NCI-H146 treated with DMSO at 0.1 percent for 48 hours (cell line): ENCODE data around the gene CDH15.

ENCODE experiments used
- DNase-seq: peaks from one replicate; lab custom pipeline; 2025; ENCODE audit not compliant: unreplicated experiment; lab: John Stamatoyannopoulos, UW

CDH15 gene

GRCh38 chr16:89171216-89172170 is at the start of gene CDH15:
TSS of gene CDH15 (plus strand) at chr16:89171748. CDS start at chr16:89171832, 84 bp downstream.
- peak; percentile 58 for DNase-seq

- peak; percentile 41 for DNase-seq
Measured at GRCh38 chr16:89122322-89122851, 49.2 kb upstream of the CDH15 start.

DNA sequence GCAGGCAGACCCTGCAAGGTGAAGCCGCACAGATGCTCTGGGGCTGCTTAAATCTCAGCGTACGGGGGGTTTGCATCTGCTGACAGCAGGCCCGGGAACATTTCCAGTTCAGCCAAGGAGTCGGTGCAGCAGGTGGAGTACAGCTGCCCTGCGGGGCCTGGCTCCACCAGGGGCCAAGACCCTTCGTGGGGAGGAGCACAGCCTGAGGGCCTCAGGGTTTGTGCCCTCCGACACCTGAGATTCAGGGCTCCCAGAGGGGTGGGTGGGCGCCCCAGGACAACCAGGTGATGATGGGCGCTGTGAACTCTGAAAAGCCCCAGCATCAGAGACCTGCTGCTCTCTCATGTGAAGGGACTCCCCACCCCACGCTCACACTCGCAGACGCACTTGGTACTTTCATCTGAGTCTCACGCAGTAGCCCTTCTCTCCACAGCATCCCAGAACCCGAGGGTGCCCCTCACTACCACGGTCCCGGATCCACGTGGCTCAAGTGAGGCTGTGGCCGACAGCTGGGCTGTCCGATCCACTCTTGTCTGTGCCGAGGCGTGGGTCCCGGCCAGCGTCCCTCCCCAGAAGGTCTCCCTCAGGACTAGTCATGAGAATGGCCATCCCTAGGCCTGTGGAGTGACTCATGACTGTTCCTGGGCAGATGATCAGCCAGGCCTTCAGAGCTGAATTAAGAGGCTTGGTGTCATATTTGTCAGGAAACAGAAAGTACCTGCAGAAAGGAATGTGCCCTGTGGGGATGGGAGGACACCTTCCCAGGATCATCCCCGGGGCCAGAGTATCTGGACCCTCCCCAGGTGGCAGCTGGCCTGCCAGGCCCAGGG is 48.3 kb upstream of the CDH15 start:
- no peak for DNase-seq

DNA sequence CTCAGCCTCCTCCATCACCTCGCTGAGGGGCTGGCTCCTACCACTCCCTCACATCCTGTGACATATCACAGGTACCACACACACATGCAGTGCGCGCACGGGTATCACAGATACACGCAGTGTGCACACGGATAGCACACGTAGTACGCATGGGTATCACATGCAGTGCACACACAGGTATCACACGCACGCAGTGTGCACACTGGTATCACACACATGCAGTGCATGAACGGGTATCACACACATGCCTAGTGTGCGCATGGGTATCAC is 47.8 kb upstream of the CDH15 start:
- DNase-seq: no peak

- no peak for DNase-seq
Measured at GRCh38 chr16:89129378-89129777, 42.2 kb upstream of the CDH15 start.

DNA sequence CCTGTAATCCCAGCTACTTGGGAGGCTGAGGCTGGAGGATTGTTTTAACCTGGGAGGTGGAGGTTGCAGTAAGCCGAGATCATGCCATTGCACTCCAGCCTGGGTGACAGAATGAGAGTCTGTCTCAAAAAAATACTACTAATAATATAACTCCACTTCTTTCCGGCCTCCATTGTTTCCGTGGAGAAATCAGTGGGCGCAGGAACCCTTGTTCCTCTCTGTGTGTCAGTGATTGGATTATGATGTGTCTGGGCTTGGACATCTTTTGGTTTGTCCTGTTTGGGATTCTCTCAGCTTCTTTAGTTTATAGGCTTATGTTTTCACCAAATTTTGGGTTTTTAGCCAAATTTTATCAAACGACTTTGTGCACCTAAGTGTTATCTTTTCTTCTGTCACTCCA is 41.1 kb upstream of the CDH15 start:
- no peak for DNase-seq

DNA sequence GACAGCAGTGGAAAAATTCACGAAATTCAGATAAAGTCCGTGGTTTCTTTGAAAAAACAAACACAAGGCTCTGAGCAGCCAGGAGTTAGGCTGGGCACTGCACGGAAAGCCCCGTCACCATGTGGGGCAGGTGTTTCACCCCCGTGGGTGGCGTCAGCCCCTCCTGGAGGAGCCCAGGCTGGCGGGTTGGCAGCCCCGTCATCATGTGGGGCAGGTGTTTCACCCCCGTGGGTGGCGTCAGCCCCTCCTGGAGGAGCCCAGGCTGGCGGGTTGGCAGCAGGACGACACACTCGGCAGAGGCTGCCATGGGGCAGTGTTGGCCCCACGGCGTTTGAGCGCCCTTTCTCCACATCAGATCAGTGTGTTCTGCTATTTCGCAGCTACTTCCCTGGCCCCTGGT is 39.8 kb upstream of the CDH15 start:
- DNase-seq: no peak

DNA sequence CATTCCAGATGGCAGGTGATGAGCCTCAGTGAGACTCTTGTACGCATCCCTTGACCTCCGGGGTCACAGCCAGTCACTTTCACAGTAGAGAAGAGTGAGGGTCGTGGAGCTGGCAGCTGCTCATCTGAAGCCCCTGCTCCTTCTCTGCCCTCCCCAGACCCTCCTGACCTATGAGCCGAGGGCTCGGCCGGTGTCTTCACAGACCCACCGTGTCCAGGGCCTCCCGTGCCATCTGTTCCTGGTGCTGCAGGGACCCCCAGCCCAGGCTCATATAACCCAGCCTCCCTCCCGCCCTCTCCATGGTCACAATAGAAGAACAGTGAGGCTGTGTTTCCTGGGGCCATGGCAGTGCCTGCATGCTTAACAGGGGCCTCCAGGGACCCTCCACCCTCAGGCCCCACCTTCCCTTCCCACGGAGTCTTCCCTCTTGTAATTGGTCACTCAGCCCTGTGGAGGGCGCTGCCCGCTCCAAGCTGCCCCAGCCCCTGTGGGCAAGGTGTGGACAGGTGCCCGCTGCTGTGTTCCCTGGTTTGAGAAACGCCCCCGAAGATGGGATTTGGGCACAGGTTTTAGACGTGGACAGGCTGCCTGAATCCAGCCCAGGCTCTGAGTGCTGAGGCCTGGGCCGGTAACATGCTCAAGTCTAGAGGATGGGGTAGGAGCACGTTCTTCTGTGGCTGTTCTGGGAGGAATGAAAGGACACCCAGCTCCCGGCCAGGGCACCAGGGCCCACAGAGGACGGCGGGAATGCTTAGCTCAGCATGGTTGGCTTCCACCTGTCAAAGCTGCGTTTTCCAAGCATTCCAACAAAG is 39.1 kb upstream of the CDH15 start:
- no peak for DNase-seq

- DNase-seq: no peak
Measured at GRCh38 chr16:89133457-89134127, 38.0 kb upstream of the CDH15 start.

- DNase-seq: no peak
Measured at GRCh38 chr16:89134269-89134668, 37.3 kb upstream of the CDH15 start.

DNA sequence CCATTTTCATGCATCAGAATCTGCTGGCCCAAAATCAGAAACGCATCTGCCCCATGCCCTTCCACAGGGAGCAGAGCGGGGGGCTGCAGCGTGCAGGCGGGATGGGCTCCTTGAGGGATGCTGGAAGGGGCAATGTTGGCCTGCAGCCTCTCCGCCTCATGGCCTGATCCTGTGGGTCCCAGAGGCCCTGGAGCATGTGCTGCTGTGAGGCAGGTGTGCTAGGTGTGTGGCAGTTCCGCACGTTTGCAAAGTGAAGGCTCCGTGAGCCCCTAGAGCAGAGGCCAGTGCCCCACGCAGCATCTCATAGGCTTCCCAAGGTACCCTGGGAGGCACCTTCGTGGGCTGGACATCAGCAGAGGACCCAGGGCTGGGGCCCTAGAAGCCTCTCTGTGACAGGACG is 36.4 kb upstream of the CDH15 start:
- DNase-seq: no peak

DNA sequence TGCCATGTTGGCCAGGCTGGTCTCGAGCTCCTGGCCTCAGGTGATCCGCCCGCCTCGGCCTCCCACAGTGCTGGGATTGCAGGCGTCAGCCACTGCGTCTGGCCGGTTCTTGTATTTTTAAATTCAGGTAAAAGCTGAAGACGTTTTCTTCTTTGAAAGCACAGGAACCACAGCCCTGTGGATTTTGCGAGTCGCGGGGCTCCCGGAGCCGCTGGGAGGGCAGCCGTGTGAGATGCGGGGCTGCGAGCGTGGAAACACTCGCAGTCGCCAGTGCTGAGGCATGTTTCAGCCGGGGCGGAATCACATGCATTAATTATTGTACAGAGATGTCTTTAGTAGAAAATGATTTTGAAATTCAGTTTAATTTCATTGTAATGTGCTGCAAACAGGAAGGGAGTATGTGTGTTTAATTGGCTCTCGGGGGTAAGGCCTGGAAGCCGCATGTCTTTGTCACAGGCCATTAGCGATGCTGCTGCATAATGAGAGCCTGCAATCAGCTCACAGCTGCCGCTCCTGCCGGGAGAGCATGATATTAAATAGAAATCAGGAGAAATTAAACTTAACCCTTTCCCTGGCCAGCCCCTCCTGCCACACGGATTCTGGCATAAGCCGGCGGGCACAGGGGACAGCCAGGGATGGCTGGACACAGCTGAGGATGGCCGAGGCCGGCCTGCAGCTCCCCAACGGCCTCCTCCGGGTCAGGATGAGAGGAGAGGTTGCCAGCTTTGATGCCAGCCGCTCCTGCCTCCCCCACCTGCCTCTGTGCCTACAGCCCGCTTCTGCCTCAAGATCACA is 35.4 kb upstream of the CDH15 start:
- DNase-seq: peak; percentile 4

GRCh38 chr16:89136931-89137330 is 34.6 kb upstream of the CDH15 start:
- DNase-seq: no peak

DNA sequence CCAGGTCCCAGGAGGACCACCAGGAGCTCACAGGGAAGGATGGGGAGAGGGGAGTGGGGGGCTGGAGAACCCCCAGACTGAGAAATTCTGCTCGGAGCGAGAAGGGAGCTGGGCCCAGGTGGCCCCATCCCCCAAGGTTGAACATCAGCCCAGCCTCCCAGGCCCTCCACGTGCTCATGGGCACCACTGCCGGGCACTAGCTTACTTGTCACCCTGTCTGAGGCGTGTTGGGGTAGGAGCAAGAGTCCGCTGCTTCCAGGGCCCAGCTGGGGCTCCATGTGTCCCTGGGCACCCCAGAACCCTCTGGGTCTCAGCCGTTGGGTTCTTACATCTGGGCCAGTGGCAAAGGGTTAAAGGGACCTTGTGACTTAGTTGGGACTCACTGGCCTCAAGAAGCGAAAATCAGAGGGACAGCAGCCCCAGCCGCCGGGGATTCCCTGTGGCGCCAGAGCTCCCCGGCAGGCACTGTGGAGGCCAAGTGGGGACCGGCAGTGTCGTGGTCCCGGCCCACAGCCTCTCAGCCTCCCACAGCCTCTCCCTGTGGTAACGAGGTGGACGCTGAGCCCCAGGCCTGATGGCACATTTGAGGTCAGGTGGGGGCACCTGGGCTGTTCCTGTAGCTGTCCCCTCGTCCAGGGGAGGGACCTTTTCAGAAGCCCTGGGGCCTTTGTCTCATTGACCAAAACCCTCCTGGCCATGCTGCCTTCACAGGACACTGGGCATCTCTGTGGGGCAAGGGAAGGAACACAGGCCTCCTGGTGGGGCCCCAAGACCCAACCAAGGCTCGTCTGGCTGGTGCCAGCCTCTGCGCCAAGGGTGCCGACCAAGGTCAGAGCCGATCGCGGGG is 33.7 kb upstream of the CDH15 start:
- DNase-seq: no peak

DNA sequence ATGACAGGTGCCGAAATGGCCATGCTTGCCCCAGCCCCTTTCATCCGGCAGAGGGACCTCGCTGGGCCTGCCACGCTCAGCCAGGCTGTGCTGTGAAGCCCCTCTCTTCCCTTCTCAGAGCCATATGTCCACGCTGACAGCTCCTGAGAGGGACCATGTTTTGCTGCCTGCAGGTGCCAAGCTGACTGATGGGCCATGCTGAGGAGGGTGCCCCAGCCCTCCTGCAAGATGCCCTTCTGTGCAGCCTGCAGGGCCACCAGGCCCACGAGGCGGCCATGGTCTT is 33.1 kb upstream of the CDH15 start:
- DNase-seq: no peak

DNA sequence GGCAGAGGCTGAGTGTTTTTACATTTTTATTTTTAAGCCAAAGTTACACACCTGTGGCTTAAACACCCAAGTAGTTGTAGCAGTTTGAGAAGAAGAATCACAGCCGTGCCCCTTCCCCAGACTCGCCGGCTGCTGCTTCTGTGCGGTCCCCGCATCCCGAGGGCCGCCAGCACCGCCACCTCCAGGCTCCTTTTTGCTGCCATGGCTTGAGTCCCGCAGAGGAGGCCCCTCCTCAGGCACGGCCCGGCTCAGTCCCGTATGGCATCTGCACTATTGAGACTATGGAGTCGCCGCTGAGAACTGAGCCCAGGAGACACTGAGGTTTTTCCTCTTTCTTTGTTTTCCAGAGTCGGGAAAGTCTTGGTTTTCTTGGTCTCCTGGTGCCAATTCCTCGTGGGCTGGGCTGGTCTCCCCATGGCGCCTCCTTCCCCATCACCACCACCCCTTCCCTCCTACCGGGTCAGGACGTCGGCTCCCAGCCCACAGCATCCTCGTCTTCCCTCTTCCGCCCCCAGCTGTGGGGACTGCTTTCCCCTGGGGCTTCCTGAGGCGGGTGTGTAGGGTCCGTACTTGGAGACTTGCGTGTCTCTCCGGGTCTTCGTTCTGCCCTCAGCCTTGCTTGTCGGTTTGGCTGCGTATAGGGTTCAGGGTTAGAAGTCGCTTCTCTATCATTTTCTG is 32.6 kb upstream of the CDH15 start:
- no peak for DNase-seq

DNA sequence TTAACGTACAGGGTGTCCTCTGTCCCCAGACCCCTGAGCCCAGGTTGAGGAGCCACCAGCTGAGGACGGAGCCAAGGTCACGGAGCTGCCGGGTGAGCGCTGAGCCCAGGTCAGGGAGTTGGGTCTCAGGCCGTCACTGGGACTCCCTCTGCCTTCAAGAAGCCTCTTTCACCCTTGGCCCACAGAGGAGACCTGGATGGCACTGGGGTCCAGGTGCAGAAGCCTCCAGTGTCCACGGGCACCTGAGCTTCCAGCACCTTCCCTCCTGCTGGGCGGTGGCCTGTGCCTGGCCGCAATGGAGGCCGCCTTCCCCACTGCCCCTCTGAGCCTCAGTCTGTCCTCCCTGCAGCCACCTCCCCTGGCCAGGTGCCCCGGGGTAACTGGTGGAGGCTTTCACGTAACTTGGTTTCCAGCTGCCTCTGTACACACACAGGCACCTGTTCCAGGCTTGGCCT is 31.6 kb upstream of the CDH15 start:
- no peak for DNase-seq

DNA sequence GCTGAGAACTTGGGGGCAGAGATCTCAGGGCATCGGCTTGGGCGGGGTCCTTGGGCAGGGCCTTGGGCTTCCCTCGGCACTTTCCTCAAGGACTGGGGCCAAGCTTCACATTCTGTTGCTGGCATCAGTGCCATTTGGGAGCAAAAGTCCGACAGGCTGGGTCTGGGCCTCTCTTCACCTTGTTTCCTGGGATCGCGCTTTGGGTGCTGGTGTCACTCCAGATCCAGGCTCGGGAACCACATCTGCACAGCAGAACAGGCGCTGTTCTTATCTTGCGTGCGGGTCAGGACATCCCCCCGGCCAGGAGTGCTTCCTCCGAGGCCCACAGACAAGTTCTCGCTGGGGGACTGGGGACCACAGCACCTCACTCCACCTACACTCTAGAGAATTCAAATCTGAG is 31.1 kb upstream of the CDH15 start:
- no peak for DNase-seq
